Esophagus mucosa (tissue), 1 donor: ENCODE results near the gene PGAP6. TPM values are rescaled to one million over a fixed set of nuclear protein-coding genes. Genes with fewer than 3 reads are reported as not detected.
"Not testable (repeated sequence)": the region's sequence is repeated elsewhere in the genome, so short reads cannot be mapped to it uniquely, and the experiment has no call there.

Experiments
- ATAC-seq: fragments of 200-7000 bp; cut with Tn5 transposase; one replicate; pipeline ENCODE4 v1.9.1; 2020
- total RNA-seq: library from RNA; stranded (reverse); gene quantifications from one replicate; pipeline ENCODE4 v1.2.4, GENCODE V29; 2023
- donor health status: DM: yes; HTN: yes; CAD: no.

The PGAP6 gene
- total RNA-seq, 1 donor from 2014 or later: 14.5 TPM

DNA sequence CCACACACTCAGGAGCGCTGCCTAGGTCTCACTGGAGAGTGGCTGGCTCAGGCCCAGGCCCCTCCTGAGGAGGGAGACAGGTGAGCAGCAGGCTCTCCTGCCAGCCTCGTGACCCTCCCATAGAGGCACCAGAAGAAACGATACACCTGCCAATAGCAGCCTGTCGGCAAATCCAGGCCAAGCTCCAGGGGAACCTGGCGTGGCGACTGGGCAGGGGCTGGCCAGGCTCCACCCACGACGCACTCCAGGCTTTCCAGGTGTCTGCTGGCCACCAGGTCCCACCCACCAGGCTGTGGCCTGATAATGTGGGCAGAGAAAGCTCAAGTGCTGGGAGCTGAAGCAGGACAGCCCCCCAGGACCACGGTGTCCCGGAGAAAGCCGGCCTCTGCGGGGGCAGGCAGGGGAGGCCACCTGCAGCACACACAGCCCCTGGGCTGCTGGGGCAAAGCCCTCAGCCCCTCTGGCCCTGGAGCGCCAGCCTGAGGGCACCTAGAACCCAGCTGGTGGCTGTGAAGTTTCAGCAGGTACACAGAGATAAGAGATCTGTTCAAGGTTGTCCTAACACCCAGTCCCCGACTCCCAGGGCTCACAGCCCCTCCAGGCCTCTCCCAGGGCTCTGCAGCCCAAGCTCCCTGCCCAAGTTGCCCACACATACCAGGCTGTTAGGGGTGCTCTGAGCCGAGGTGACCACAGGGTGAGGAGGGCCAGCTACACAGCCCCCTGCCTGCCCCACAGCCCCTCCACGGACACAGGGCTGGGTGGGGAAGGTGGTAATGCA, 2.4 kb downstream of the PGAP6 start:
- no peak for ATAC-seq

DNA sequence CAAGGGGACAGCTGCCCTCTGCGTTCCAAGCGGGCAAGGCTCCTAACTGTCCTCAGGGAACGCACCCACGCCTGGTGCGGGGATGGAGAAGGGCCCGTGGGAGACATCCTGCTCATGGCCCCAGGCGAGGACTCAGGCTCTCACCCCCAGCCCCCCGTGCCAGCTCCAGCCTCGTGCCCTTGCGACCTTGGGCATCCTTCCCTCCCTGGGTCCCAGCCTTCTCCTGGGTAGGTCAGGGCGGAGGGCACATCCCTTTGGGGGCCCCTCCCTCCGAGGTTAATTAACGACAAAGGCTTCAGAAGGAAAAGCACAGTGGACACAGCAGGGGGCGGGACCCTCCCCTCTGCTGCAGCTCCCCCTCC, 3.0 kb downstream of the PGAP6 start:
- no peak for ATAC-seq

DNA sequence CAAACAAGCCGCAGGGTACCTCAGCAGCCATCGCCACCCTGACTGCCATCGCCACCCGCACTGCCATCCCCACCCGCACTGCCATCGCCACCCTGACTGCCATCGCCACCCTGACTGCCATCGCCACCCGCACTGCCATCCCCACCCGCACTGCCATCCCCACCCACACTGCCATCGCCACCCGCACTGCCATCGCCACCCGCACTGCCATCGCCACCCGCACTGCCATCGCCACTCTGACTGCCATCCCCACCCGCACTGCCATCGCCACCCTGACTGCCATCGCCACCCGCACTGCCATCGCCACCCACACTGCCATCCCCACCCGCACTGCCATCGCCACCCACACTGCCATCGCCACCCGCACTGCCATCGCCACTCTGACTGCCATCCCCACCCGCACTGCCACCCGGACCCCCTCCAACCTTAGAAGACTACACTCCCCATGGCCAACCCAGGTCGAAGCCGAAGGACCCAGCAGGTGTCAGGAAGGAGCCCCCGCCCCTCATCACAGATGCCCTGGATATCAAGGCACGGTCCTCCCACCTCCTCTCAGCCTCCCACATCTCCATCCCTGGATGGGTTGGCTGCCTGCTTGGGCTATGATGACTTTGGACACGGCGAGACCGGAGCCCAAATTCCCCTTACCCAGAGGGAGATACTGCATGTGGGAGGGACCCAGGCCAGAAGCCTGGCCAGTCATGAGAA, 3.5 kb downstream of the PGAP6 start:
- not testable (repeated sequence) for ATAC-seq

DNA sequence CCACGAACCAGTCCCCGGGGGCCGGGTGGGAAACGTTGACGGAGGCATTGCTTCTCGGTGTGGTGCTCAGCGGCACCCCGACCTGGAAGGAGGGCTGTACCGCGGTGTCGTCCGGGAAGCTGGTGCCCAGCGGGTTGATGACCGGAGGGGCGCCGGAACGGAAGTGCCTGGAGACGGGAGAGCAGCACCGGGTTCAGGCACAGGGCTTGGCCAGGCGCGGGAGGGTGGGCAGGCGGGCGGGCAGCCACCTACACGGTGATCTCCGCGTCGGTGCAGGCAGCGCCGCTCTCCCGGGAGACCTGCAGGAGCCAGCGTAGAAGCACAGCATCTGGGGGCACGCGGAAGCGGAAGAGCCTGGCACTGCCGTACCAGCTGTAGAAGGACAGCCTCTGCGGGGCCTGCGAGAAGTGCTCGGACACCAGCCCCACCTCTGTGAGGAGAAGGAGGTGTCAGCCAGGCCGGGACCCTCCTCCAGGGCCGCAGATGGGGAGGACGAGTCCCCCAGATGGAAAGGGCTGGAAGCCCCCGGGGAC, 4.3 kb downstream of the PGAP6 start:
- ATAC-seq: no peak

DNA sequence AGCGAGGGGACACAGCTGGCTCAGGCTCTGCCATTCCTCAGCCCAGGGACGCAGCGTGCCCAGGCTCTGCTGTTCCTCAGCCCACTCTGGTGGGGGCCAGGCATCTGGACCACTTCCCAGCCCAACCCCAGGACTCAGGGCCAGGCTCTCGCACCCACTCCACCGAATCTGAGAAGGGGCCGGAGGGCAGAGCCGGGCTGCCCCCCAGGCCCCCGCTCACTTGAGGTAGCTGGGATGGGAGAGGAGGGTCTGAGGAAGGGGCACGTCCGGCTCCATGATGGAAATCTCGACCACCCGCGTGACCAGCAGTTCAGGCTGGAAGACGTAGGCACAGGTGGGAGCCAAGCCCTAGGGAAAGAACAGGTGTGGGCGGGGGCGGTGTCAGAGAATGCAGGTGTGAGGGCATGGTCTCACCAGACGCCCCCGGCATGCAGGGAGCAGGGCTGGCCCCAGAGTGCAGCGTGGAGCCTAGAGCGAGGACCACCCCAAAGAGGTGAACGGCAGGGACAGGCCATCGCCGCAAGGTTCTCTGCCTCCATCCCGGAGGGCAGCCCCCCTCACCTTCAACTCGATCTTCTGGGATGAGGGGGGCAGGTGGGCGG, 4.9 kb downstream of the PGAP6 start:
- ATAC-seq: no peak

DNA sequence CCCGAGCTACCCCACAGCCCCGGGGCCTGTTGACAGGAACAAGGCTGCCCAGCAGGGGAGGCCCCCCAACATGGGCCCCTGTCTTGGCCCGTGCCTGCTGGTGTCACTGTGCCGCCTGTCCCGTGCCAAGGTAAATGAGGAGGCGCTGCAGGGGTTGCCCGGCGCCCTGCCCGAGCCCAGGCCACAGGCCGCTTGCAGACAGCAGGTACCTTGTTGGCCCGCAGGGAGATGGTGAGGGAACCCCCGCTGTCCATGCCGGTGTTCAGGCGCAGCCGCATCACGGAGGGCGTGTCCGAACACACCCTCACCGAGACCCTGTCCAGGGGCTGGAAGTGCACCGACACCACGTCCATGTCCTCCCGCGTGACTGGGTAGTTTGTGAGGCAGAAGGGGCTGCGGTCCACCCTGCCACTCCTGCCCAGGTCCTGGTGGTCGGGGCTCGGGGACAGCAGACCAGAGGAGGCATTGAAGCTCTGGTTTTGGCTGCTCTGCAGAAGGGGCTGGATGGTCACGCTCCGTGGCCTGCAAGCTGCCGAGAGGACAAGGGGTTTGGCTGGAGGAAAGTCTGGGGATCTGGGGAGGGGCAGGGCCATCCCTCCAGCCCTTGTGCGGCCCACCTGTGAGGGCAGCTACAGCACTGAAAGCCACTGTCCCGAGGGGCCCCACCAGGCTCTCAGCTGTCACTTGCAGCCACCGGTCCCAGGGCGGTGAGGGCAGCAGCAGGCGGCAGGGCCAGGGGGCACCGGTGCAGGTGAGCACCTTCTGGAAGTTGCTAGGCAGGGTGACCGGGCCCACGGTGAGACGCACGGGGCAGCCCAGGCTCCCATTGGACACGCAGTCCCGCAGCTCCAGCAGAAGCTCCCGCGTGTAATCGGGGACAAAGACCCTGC, 5.6 kb downstream of the PGAP6 start:
- no peak for ATAC-seq

DNA sequence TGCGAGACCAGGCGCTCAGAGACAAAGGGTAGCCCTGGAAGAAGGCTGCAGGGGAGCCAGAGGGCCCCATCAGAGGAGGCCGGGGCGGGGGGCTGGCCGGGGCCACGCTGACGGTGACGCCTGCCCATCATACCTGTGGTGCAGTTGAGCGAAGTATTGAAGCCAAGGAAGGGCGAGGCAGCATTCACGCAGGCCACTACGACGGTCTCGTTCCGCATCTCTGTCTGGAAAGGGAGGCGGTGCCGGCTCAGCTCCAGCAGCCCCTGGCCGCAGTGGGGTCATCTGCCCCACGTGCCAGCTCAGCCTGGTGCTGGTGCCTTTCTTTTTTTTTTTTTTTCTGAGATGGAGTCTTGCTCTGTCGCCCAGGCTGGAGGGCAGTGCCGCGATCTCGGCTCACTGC, 6.6 kb downstream of the PGAP6 start:
- ATAC-seq: no peak

DNA sequence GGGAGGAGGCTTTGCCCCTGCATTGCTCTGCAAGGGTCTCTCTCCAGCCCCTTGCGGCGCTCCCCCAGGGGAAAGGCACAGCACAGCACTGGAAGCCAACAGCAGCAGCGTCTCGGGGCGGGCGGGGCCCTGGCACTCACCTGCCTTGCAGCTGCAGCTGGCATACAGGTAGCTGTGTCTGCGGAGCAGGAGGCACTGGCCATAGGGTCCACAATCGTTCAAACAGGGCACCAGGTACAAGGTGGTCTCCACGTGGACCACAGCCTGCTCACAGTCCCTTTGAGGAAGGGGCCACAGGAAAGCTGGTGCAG, 7.2 kb downstream of the PGAP6 start:
- no peak for ATAC-seq

DNA sequence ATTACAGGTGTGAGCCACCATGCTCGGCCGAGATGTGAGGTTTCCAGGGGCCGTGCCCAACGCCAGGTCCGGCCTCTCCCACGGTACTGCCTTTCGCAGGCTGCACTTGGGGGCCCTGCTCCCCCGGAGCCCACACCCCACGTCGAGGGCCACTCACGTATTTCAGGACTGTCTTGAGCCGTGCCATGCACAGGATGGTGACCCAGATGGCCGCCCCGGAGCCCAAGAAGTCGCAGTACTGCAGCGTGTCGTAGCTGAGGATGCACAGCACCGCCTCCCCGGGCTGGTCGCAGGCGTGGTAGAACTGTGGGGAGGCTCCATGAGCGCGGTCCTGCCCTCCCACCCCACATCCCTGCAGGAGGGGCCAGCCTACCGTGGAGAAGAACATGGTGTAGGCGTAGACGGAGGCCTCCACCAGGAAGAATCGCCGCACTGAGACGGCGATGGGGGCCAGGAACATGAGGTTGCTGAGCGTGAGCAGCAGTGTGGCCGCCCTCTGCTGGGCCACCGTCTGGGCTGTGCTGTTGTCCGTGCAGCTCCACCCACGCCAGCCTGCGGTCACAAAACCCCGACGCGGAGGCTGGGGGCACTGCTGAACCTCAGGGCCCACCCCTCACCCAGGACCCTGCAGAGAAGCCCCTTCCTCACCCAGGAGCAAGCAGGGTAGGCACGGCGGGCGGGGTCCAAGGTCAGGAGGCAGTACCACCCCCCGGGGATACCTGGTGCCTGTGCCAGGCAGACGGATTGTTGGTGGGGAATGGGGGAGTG, 7.7 kb downstream of the PGAP6 start:
- no peak for ATAC-seq

DNA sequence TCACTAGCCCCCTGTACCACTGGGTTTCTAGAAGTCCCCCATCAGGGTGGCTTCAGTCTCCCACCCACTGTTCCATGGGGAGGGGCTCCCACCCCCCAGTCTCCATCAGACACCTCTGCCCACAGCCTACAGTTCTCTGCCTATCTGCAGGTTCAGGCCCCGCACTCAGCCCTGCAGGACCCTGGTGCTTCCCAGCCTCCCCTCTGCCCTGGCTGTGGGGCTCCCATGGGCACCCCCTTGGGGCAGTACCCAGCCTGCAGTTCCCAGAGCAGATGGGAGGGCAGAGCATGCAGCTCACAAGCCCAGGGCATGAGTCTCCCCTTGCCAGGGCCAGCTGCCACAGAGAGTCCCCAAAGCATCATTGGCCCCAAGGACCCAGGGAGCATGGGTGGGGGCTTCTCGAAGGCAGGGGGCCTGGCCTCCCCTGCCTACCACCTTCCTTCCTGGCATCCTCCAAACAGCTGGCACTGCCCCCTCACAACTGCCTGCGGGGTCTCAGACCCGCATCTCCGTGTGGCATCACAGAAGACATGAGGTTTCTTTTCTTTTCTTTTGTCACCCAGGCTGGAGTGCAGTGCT, 8.7 kb downstream of the PGAP6 start:
- no peak for ATAC-seq

DNA sequence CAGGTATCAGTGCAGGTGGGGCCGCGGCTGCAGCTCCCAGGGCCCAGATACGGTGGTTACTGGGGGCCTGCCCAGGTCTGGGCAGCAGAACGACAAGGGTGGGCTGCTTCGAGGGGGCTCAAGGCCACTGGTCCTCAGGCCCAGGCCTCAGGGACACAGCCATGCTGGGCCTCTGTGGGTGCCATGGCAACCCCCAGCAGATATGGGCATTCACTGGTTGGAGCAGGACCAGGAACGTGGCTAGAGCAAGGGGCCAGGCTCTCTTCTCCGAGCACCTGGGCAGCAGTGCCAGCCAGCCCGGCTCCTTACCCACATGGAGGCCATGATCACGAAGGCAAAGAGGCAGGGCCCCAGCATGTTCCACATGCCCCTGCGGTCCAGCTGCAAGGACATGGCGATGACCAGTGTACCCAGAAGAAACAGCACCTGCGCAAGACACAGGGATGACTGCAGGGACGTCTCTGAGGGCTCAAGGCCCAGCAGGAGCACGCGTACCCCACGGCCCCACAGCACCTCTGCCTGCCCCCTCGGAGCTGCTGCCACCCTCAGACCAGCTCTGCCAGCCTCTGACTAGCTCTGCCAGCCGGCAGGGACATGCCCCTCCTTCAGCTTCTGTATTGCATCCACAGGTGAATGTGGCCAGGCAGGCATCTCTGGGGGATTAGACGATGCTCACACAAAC, 9.3 kb downstream of the PGAP6 start:
- ATAC-seq: no peak

DNA sequence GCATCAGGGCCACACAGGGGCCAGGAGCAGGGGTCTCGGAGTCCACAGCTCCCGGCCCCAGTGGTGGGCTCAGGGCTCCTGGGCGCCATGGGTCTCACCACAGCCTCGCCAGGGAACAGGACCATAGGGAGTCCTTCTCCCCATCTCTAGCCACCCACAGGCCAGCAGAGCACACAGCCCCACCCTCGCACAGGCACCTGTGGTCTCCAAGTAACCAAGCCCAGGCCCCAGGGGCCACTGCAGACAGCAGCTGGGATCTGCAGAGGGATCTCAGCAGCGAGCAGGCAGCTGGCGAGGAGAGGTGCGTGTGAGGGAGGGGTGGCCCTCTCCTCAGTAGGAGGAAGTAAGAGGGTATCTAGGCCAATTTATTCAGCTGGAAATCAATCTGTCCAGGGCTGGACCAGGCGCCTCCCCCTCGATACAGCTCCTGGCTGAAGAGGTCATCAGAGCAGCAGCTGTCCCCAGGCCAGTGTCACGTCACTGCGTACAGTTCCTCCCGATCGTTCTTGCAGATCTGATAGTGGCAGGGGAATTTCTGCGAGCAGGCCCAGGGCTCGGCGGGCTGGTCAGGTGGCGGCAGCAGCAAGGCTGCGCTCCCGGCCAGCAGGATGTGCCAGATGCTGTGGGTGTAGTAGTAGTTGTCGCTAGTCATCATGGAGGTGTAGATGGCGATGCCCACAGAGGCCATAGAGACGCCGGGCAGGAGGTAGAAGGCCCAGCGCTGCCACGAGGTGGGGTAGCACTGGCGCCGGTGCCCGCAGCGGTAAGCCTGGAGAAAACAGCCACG, 10.1 kb downstream of the PGAP6 start:
- ATAC-seq: no peak

DNA sequence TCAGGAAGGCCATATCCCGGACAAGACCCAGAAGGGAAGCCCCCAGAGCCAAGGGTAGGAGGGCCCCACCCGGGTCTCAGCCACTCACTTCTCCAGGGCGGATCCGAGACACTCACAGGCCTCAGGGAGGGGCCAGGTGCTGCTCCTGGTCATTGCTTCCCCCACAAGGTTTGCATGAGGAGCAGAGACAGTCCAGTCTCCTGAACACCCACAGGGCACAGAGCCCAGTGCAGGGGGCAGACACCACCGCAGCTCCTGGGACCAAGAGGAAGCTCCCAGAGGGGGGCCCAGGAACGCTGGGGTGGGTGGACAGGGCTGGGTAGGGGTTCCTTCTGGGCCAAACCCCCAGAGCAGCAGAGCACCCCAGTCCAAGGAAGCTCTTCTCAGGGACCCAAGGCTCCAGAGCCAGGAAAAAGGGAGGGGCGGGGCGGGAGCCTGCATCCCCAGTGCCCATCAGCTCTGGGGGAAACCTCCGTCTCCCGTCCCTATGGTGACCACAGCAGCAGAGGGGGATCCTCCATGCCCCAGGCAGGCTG, 10.7 kb downstream of the PGAP6 start:
- ATAC-seq: no peak

DNA sequence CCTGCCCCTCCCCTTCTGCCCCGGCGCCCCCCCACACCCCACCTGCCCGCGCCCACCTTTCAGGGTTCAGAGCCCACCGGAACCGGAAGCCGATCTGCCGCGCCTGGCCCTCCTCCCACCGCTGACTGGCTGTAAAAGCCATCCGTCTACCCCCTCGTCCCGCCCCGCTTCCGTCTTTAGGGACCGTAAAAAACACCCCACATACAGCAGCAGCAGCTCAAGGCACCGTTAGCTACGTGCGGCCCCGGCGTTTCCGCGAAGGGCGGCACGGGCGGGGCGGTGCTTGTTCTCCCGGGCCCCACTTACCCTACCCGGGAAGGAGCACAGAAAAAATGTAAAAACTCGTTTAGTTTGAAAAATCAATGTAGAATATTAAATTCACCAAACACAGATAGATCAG, 11.3 kb downstream of the PGAP6 start, which contains the start of gene MRPL28:
Gene MRPL28, minus strand, starts transcription at position 96 of the 400 bp plus-strand sequence. CDS start 320 bp downstream, outside the sequence.
- peak; percentile 85 for ATAC-seq

DNA sequence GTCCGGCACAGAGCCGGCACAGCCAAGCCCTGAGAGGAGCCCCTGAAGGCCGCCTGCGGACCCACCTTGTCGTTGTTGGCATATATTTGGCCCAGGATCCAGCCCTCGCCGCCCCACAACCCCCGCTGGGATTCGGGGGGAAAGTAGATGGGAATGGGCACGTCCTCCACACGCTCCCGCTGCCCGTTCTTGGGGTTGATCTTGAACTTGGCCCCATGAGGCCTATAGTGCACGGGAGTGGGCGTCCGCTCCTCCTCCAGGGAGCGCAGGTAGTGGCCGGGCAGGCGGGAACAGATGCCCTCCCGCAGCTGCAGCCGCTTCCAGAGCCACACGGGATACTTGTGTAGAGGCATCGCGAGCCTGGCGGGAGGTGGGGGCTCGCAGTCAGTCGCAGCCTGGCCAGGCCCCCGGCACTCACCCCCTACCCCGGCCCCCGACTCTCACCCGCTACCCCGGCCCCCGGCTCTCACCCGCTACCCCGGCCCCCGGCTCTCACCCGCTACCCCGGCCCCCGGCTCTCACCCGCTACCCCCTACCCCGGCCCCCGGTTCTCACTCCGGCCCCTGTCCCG, 11.8 kb downstream of the PGAP6 start:
- peak; percentile 35 for ATAC-seq

DNA sequence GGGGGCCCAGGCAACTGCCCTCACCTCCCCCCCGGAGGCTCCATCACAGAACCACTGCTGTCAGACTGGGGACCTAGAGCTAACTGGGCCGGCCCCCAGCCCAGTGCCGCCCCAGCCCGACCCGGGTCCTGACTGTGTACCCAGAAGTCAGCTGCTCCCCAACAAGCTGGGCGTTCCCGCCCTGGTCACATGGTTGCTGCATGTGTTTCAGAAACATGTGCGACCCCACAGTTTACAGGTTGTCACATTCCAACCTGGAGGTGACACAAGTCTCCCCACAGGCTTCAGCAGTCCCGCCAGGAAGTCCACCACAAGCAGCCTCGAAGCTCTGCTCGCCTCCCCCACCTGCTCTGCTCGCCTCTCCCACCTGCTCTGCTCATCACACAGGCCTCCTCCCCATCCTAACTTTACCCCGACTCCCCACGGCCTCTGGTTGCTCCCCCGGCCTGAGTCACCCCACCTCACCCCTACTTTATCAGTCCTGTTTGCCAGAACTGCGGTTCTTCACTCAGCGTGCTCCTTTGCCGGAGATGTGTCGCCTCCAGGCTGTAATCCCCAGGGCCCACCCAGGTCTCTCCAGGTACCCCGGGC, 12.4 kb downstream of the PGAP6 start:
- no peak for ATAC-seq

DNA sequence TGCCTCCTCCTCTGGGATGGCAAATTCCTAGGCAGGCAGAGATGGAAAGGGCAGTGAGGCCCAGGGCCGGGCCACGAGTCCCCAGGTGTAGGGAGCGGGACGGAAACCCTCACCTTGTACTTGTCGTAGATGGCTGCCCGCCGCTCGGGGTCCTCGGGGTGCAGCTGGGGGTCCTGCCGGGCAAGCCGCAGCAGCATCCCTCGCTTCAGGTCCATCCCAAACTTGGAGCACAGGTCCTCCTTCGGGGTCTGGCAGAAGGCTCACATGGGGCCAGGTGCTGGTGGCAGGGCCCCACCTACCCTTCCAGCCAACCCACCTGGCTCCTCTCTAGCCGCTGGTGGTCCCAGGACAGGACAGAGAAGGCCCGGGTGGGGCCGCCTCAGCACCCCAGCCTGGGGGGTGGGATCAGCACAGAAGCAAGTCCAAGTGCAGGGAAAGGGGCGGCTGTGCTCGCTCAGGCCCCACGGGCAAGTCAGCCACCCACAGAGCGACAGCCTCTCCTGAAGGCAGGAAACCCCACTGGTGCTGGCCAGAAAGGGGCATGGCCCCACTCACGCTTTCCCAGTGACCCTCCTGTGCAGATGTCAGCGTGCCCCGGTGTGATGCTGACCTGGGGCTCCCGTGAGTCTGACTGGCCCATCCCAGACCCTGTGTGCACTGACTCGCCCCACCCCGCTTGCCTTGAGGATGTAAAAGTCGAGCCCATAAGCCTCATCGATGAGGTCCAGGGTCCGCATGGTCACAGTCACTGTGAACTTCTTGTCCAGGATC, 13.2 kb downstream of the PGAP6 start:
- ATAC-seq: no peak

DNA sequence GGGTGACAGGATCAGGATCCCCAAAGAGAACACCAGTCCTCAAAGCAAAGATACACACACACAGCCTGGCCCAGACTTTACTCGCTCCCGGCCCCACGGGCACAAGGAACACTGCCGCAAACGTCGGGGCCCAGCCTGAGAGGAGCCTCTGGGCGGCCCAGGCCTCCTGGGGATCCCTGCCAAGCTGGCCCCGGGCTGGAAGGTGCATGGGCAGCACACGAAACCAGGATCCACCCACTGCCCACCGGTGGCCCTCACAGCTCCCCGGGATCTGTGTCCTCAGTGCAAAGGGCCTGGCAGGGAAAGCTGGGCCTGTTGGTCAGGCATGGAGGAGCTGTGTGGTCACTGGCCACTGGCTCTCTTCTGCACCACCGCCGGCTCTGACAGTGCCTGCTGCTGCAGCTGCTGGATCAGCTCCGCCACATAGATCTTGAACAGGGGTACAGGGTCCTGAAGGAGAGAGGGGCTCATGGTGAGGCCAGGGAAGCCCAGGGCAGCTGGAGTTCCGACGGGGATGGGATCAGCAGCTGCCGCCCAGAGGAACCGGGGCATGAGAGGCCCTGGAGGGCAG, 14.4 kb downstream of the PGAP6 start:
- ATAC-seq: no peak
